Measurements from ENCODE around the gene SLFN12L. TPM values are rescaled to one million over a fixed set of nuclear protein-coding genes. Genes with fewer than 3 reads are reported as not detected.
"Not testable (repeated sequence)": the region's sequence is repeated elsewhere in the genome, so short reads cannot be mapped to it uniquely, and the experiment has no call there.

SLFN12L gene
- total RNA-seq, 4 donors from 2014 or later = 1.2 to 2.0 (median 1.4) TPM

DNA sequence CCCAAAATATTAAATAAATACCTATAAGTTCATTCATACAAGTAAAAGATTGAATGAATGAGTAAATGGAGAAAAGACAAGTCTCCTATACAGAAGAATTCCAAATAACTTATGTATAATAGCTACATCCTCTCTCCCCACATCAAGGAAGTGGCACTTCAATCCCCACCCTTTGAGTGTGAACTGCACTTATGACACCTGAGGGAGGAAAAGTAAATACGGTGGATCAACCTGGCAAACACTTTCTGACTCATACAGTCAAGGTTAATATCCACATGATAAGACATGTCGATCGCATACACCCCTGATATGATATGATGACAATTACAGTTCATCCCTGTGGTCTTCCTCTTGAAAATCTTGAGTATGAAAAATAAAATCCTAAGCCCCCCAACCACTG is 18.0 kb downstream of the SLFN12L start:
- Histone ChIP-seq H3K9me3 (no peaks in the 10 kb centered on the region), H3K36me3 (no peaks in the 10 kb centered on the region), H3K4me1 (no peaks in the 10 kb centered on the region), H3K27ac (no peak overlapping the region), H3K4me3 (no peak overlapping the region), H3K27me3 (peaks cover 0 to 19% of the 10 kb centered on the region in 2 donors)
- DNase-seq (ENCODE audit: low spot score in 2 of 2) = no peak
- WGBS, 2 donors = 81 to 82% methylated on average over 3 of the region's 3 CpGs
- no peak for TF ChIP-seq POLR2A (IDR thresholded peaks at IDR 0.05)
- TF ChIP-seq CTCF (IDR thresholded peaks at IDR 0.05) = no peak
- TF ChIP-seq EP300 (IDR thresholded peaks at IDR 0.05) = no peak

DNA sequence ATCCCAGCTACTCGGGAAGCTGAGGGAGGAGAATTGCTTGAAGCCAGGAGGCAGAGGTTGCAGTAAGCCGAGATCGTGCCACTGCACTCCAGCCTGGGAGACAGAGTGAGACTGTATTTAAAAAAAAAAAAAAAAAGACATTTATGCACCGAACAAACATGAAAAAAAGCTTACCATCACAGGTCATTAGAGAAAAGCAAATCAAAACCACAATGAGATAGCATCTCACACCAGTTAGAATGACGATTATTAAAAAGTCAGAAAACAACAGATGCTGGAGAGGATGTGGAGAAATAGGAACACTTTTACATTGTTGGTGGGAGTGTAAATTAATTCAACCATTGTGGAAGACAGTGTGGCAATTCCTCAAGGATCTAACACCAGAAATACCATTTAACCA is 19.0 kb downstream of the SLFN12L start:
- H3K9me3 ChIP-seq; H3K4me1 ChIP-seq; H3K27ac ChIP-seq; H3K4me3 ChIP-seq; DNase-seq (ENCODE audit: low spot score in 2 of 2); H3K36me3 ChIP-seq: not testable (repeated sequence)
- H3K27me3 ChIP-seq = peaks cover 0 to 19% of the 10 kb centered on the region in 2 donors
- WGBS, 2 donors = 87 to 88% methylated on average over 5 of the region's 5 CpGs

DNA sequence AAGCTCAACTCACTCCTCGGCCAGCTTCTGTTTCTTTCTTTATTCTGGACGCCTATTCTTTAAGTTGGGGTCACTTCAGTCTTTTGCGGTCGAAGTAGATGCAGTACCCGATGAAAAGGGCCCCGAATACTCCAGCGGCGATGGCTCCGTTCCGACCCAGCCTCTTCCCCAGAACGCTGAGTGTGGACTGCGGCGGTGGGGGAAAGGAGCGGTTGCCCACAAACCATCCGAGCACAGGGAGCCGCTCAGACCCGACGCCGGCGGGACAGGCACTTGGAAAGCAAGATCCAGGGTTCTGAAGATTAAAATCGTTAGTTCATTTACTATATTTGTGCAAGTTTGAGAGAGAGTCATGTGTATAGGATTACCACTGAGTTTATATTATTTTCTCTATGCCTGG is 22.5 kb downstream of the SLFN12L start:
- no peak overlapping the region for H3K4me3 ChIP-seq
- H3K27ac ChIP-seq = no peak overlapping the region
- no peaks in the 10 kb centered on the region for H3K4me1 ChIP-seq
- 49 to 58% methylated on average over 21 of the region's 21 CpGs for WGBS, 2 donors
- H3K36me3 ChIP-seq = no peaks in the 10 kb centered on the region
- no peak for DNase-seq (ENCODE audit: low spot score in 2 of 2)
- H3K27me3 ChIP-seq = peaks cover 0 to 19% of the 10 kb centered on the region in 2 donors
- no peaks in the 10 kb centered on the region for H3K9me3 ChIP-seq
- TF ChIP-seq EP300 (IDR thresholded peaks at IDR 0.05) (no peak), POLR2A (IDR thresholded peaks at IDR 0.05) (no peak), CTCF (IDR thresholded peaks at IDR 0.05) (no peak)

GRCh38 chr17:35514564-35514963 is 22.9 kb downstream of the SLFN12L start:
- TF ChIP-seq CTCF (IDR thresholded peaks at IDR 0.05) (no peak), EP300 (IDR thresholded peaks at IDR 0.05) (no peak), POLR2A (IDR thresholded peaks at IDR 0.05) (no peak)
- no peaks in the 10 kb centered on the region for H3K36me3 ChIP-seq
- peaks cover 0 to 19% of the 10 kb centered on the region in 2 donors for H3K27me3 ChIP-seq
- H3K9me3 ChIP-seq = no peaks in the 10 kb centered on the region
- DNase-seq (ENCODE audit: low spot score in 2 of 2) = no peak
- WGBS, 2 donors = 43 to 48% methylated on average over 2 of the region's 2 CpGs
- H3K27ac ChIP-seq = no peak overlapping the region
- H3K4me1 ChIP-seq = no peaks in the 10 kb centered on the region
- no peak overlapping the region for H3K4me3 ChIP-seq

GRCh38 chr17:35510052-35510451 is 27.4 kb downstream of the SLFN12L start:
- no peak for DNase-seq (ENCODE audit: low spot score in 2 of 2)
- TF ChIP-seq POLR2A (IDR thresholded peaks at IDR 0.05) = no peak
- 66 to 67% methylated on average over 2 of the region's 2 CpGs for WGBS, 2 donors
- Histone ChIP-seq H3K36me3 (no peaks in the 10 kb centered on the region), H3K27me3 (peaks cover 0 to 3% of the 10 kb centered on the region in 2 donors), H3K4me1 (no peaks in the 10 kb centered on the region), H3K27ac (no peak overlapping the region), H3K9me3 (peaks cover 0 to 18% (median 0%) of the 10 kb centered on the region in 4 donors), H3K4me3 (no peak overlapping the region)

DNA sequence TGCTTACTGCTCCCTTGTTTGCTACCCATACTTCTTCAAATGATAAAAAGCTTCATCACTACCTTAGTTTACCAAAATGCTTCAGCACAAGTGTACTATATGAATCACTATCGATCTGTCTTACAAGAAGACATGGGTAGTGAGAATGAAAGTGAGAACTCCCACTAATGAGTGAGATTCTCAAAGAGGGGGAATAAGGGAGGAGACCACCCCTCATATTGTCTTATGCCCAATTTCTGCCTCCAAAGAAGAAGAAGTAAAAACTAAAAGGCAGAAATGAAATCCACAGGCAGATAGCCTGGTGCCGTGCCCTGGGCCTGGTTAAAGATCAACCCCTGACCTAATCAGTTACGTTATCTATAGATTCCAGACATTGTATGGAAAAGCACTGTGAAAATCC is 29.8 kb downstream of the SLFN12L start:
- not testable (repeated sequence) for DNase-seq (ENCODE audit: low spot score in 2 of 2); H3K27me3 ChIP-seq; H3K27ac ChIP-seq; H3K4me3 ChIP-seq; H3K36me3 ChIP-seq; H3K4me1 ChIP-seq
- whole genome bisulfite sequencing, 2 donors = 81 to 86% methylated on average over 3 of the region's 3 CpGs
- H3K9me3 ChIP-seq = peaks cover 0 to 18% (median 0%) of the 10 kb centered on the region in 4 donors

- no peak for TF ChIP-seq EP300 (IDR thresholded peaks at IDR 0.05)
- H3K4me3 ChIP-seq = no peak overlapping the region
- H3K36me3 ChIP-seq = no peaks in the 10 kb centered on the region
- H3K27ac ChIP-seq = no peak overlapping the region
- 63 to 67% methylated on average over 2 of the region's 2 CpGs for WGBS, 2 donors
- H3K27me3 ChIP-seq = peaks cover 3 to 69% of the 10 kb centered on the region in 2 donors
- H3K4me1 ChIP-seq = peaks cover 0 to 22% (median 4%) of the 10 kb centered on the region in 4 donors
- H3K9me3 ChIP-seq = no peaks in the 10 kb centered on the region
- DNase-seq (ENCODE audit: low spot score in 2 of 2) = no peak
Observed at GRCh38 chr17:35499548-35499947, 37.9 kb downstream of the SLFN12L start.

Data from tibial nerve (tissue), 4 donors.